GM23338 (cell line): Measurements from ENCODE around the gene MPPED1. TPM values are rescaled to one million over a fixed set of nuclear protein-coding genes. Genes with fewer than 3 reads are reported as not detected.

Experiments used
- ATAC-seq: fragments of 200-7000 bp; cut with Tn5 transposase; 3 replicates; pipeline ENCODE4 v1.9.1; 2020
- DNase-seq: peaks from one replicate; pipeline ENCODE4 v3.0.0-alpha.2; 2015; ENCODE audit warnings: low spot score
- H2AFZ ChIP-seq: fragments of 200-600 bp; sonication (generic); 2 replicates; pipeline ENCODE4 v1.8.0; 2016; ENCODE audit warnings: antibody characterized with exemption, mild to moderate bottlenecking, moderate library complexity
- H3F3A ChIP-seq: fragments of 200-600 bp; sonication (generic); replicated peaks from 2 replicates; pipeline ENCODE4 v1.8.0; 2017; ENCODE audit warnings: antibody characterized with exemption, mixed run types, low read depth
- H3K27ac ChIP-seq: fragments of 200-600 bp; sonication (generic); 2 replicates; pipeline ENCODE4 v1.6.1; 2016; ENCODE audit warnings: low read depth
- H3K27me3 ChIP-seq: fragments of 200-600 bp; sonication (generic); 2 replicates; pipeline ENCODE4 v1.8.0; 2016; ENCODE audit warnings: mild to moderate bottlenecking, mixed run types, moderate library complexity; ENCODE audit not compliant: insufficient read depth
- H3K36me3 ChIP-seq: fragments of 200-600 bp; sonication (generic); 2 replicates; pipeline ENCODE4 v1.8.0; 2016; ENCODE audit warnings: mild to moderate bottlenecking; ENCODE audit not compliant: insufficient read depth
- H3K4me1 ChIP-seq: fragments of 200-600 bp; sonication (generic); 2 replicates; pipeline ENCODE4 v1.8.0; 2016; ENCODE audit warnings: mild to moderate bottlenecking, moderate library complexity; ENCODE audit not compliant: insufficient read depth
- H3K4me2 ChIP-seq: fragments of 200-600 bp; sonication (generic); 2 replicates; pipeline ENCODE4 v1.7.1; 2017; ENCODE audit warnings: mixed run types
- H3K4me3 ChIP-seq: fragments of 200-600 bp; sonication (generic); 2 replicates; pipeline ENCODE4 v1.6.1; 2016; ENCODE audit warnings: mixed run types
- H3K79me2 ChIP-seq: fragments of 200-600 bp; sonication (generic); replicated peaks from 2 replicates; pipeline ENCODE4 v1.8.0; 2017; ENCODE audit warnings: mild to moderate bottlenecking; ENCODE audit not compliant: insufficient read depth
- H3K9me2 ChIP-seq: fragments of 200-600 bp; sonication (generic); 2 replicates; pipeline ENCODE4 v1.8.0; 2017; ENCODE audit not compliant: insufficient read depth
- H4K20me1 ChIP-seq: fragments of 200-600 bp; sonication (generic); replicated peaks from 2 replicates; pipeline ENCODE4 v1.8.0; 2017; ENCODE audit warnings: mild to moderate bottlenecking; ENCODE audit not compliant: insufficient read depth
- H3K27ac Mint-ChIP-seq: 2 replicates; pipeline ENCODE4 v1.8.0; 2020; ENCODE audit warnings: inconsistent platforms, mild to moderate bottlenecking, moderate library complexity, mixed read lengths
- H3K27me3 Mint-ChIP-seq: 3 replicates; pipeline ENCODE4 v1.8.0; 2022; ENCODE audit warnings: low read depth, mild to moderate bottlenecking, moderate library complexity, mixed read lengths, inconsistent platforms; ENCODE audit not compliant: insufficient read depth, poor library complexity
- H3K36me3 Mint-ChIP-seq: 3 replicates; pipeline ENCODE4 v1.8.0; 2021; ENCODE audit warnings: low read depth, mild to moderate bottlenecking, inconsistent platforms, moderate library complexity, mixed read lengths
- H3K4me1 Mint-ChIP-seq: 3 replicates; pipeline ENCODE4 v1.8.0; 2020; ENCODE audit warnings: mild to moderate bottlenecking, inconsistent platforms, mixed read lengths
- H3K4me3 Mint-ChIP-seq: 3 replicates; pipeline ENCODE4 v1.8.0; 2021; ENCODE audit warnings: moderate library complexity, mild to moderate bottlenecking, inconsistent platforms, mixed read lengths
- H3K9me3 Mint-ChIP-seq: 3 replicates; pipeline ENCODE4 v1.8.0; 2020; ENCODE audit warnings: moderate library complexity, mild to moderate bottlenecking, inconsistent platforms, mixed read lengths
- CREB1 ChIP-seq: fragments of 250-450 bp; sonication (Bioruptor Pico); IDR thresholded peaks from 2 replicates; pipeline ENCODE4 v1.5.0; 2020; ENCODE audit warnings: low read depth, mild to moderate bottlenecking, moderate library complexity
- CTCF ChIP-seq, 2 experiments: fragments of 200-600 bp in 1 of 2; sonication (generic) in 1 of 2; conservative IDR thresholded peaks; 2 replicates each; pipeline versions ENCODE4 v1.5.1 to v1.6.1; 2016 to 2017; ENCODE audit warnings: antibody characterized with exemption in 2 of 2, low read depth in 2 of 2, mild to moderate bottlenecking in 2 of 2, moderate library complexity in 1 of 2
- EZH2 ChIP-seq: fragments of 200-600 bp; sonication (generic); IDR thresholded peaks from one replicate; pipeline ENCODE4 v1.8.0; 2017; ENCODE audit warnings: antibody characterized with exemption, mild to moderate bottlenecking, low read depth; ENCODE audit not compliant: unreplicated experiment
- NANOG ChIP-seq: IDR thresholded peaks from 2 replicates; pipeline ENCODE4 v1.6.1; 2016; ENCODE audit warnings: antibody characterized with exemption, borderline replicate concordance
- REST ChIP-seq: IDR thresholded peaks from one replicate; pipeline ENCODE4 v1.6.1; 2018; ENCODE audit warnings: antibody characterized with exemption; ENCODE audit not compliant: unreplicated experiment
- ZNF331 ChIP-seq: fragments of 250-450 bp; sonication (Bioruptor Pico); IDR thresholded peaks from 2 replicates; pipeline ENCODE4 v1.5.0; 2020; ENCODE audit warnings: low read depth, mild to moderate bottlenecking, moderate library complexity
- polyA plus RNA-seq: library from polyadenylated mRNA; unstranded; fragments of >200 nt; fragmentation: Nextera tagmentation; extraction: Ambion mirVana; gene quantifications from 2 replicates; pipeline ENCODE4 v1.2.1, GENCODE V29; 2016
- total RNA-seq: library from RNA; depleted of rRNA; stranded (reverse); fragments of >200 nt; shearing (Covaris generic); gene quantifications from 2 replicates; pipeline ENCODE4 v1.2.3, GENCODE V29; 2014

MPPED1 gene
- total and polyA plus RNA-seq, 2 experiments from 2014 or later: 0.56 TPM; not detected in 1

GRCh38 chr22:43434275-43434927 is 22.6 kb downstream of the MPPED1 start:
- no peaks in the 10 kb centered on the region; the same call in 2 of the 3 replicates for H3K9me3 Mint-ChIP-seq
- H3K27me3 ChIP-seq: no peaks in the 10 kb centered on the region
- ATAC-seq (no peak), DNase-seq (no peak)
- no peaks in the 10 kb centered on the region for H3K79me2 ChIP-seq
- no peaks in the 10 kb centered on the region for H3K4me1 ChIP-seq
- H3K36me3 ChIP-seq: no peaks in the 10 kb centered on the region
- no peak overlapping the region for H3K4me3 Mint-ChIP-seq
- no peaks in the 10 kb centered on the region for H3F3A ChIP-seq
- H3K4me1 Mint-ChIP-seq: no peaks in the 10 kb centered on the region; the same call in 2 of the 3 replicates
- H3K4me3 ChIP-seq: no peak overlapping the region
- H3K9me2 ChIP-seq: no peaks in the 10 kb centered on the region
- no peak overlapping the region for H3K27ac Mint-ChIP-seq
- no peaks in the 10 kb centered on the region for H3K36me3 Mint-ChIP-seq
- H3K27me3 Mint-ChIP-seq: peaks cover 7% of the 10 kb centered on the region
- no peak overlapping the region for H3K4me2 ChIP-seq
- no peak overlapping the region for H3K27ac ChIP-seq
- TF ChIP-seq REST: no peak
- H4K20me1 ChIP-seq: no peaks in the 10 kb centered on the region
- peak overlapping the region; percentile 72; the same call in 1 of the 2 replicates for H2AFZ ChIP-seq

- Histone ChIP-seq H3K27ac (no peak overlapping the region), H3K4me3 (no peak overlapping the region), H3K27me3 (no peaks in the 10 kb centered on the region), H4K20me1 (no peaks in the 10 kb centered on the region), H3K9me2 (no peaks in the 10 kb centered on the region), H3K4me2 (no peak overlapping the region), H3K36me3 (no peaks in the 10 kb centered on the region), H2AFZ (no peak overlapping the region), H3F3A (no peaks in the 10 kb centered on the region), H3K4me1 (no peaks in the 10 kb centered on the region), H3K79me2 (no peaks in the 10 kb centered on the region)
- Mint-ChIP-seq H3K9me3 (no peaks in the 10 kb centered on the region; the same call in 2 of the 3 replicates), H3K36me3 (no peaks in the 10 kb centered on the region), H3K27me3 (peaks cover 4% of the 10 kb centered on the region), H3K4me3 (no peak overlapping the region), H3K27ac (no peak overlapping the region), H3K4me1 (no peaks in the 10 kb centered on the region; the same call in 2 of the 3 replicates)
- TF ChIP-seq NANOG: no peak
- TF ChIP-seq CREB1 (CRISPR knock-in tag): no peak
- TF ChIP-seq CTCF (conservative IDR thresholded peaks at IDR 0.05; ENCODE audit: low read depth in 2 of 2): no peak
- TF ChIP-seq ZNF331 (CRISPR knock-in tag): no peak
- TF ChIP-seq EZH2: no peak
- ATAC-seq (no peak), DNase-seq (no peak)
Measured at GRCh38 chr22:43434928-43435311, 23.1 kb downstream of the MPPED1 start.
